Measurements from ENCODE around the gene ATP9B.
"Not testable (repeated sequence)": the region's sequence is repeated elsewhere in the genome, so short reads cannot be mapped to it uniquely, and the experiment has no call there.

Gene ATP9B

GRCh38 chr18:79139206-79139605 lies 70.0 kb downstream of the ATP9B start:
- DNase-seq: no peak

GRCh38 chr18:79147014-79147413 lies 77.8 kb downstream of the ATP9B start:
- no peak for DNase-seq

- DNase-seq: no peak
Measured at GRCh38 chr18:79151191-79151590, 82.0 kb downstream of the ATP9B start.

GRCh38 chr18:79156327-79156726 lies 87.1 kb downstream of the ATP9B start:
- no peak for DNase-seq

GRCh38 chr18:79164706-79165105 lies 95.5 kb downstream of the ATP9B start:
- DNase-seq: no peak

GRCh38 chr18:79166702-79167101 lies 97.5 kb downstream of the ATP9B start:
- DNase-seq: no peak

GRCh38 chr18:79167526-79168190 lies 98.5 kb downstream of the ATP9B start:
- no peak for DNase-seq

- no peak for DNase-seq
Measured at GRCh38 chr18:79169958-79170555, 100.9 kb downstream of the ATP9B start.

- DNase-seq: not testable (repeated sequence)
Measured at GRCh38 chr18:79172331-79172730, 103.1 kb downstream of the ATP9B start.

GRCh38 chr18:79173742-79174141 lies 104.5 kb downstream of the ATP9B start:
- DNase-seq: no peak

GRCh38 chr18:79178113-79178531 lies 108.9 kb downstream of the ATP9B start:
- DNase-seq: no peak

- no peak for DNase-seq
Measured at GRCh38 chr18:79182047-79182713, 113.0 kb downstream of the ATP9B start.

- DNase-seq: no peak
Measured at GRCh38 chr18:79185648-79186047, 116.5 kb downstream of the ATP9B start.

GRCh38 chr18:79186649-79187048 lies 117.5 kb downstream of the ATP9B start:
- DNase-seq: no peak

GRCh38 chr18:79187532-79188277 lies 118.5 kb downstream of the ATP9B start:
- DNase-seq: no peak

GRCh38 chr18:79191418-79191817 lies 122.2 kb downstream of the ATP9B start:
- DNase-seq: no peak

- DNase-seq: no peak
Measured at GRCh38 chr18:79191956-79192355, 122.8 kb downstream of the ATP9B start.

- DNase-seq: no peak
Measured at GRCh38 chr18:79193826-79194225, 124.6 kb downstream of the ATP9B start.

- no peak for DNase-seq
Measured at GRCh38 chr18:79195716-79196683, 126.8 kb downstream of the ATP9B start.

GRCh38 chr18:79197531-79197930 lies 128.3 kb downstream of the ATP9B start:
- DNase-seq: no peak

GRCh38 chr18:79199691-79200374 lies 130.6 kb downstream of the ATP9B start:
- DNase-seq: no peak
